WTC11 (cell line): ENCODE data around the gene PRR22. TPM values are rescaled to one million over a fixed set of nuclear protein-coding genes. Genes with fewer than 3 reads are reported as not detected.

Experiments used
- ATAC-seq: fragments of 200-7000 bp; cut with Tn5 transposase; 2 replicates; pipeline ENCODE4 v1.10.0; 2021; ENCODE audit warnings: mild to moderate bottlenecking, moderate library complexity
- CTCF ChIA-PET: fragments of 300-600 bp; sonication (Branson Sonifier 250); formaldehyde crosslinking; loops from one replicate; lab custom pipeline; 2021; ENCODE audit warnings: antibody characterized with exemption; lab: Charles Lee
- POLR2A ChIA-PET: fragments of 350-600 bp; sonication (Branson Sonifier 250); formaldehyde crosslinking; loops from one replicate; lab custom pipeline; 2021; ENCODE audit warnings: antibody characterized with exemption; lab: Charles Lee
- DNase-seq: peaks from one replicate; pipeline ENCODE4 v3.0.0; 2021; ENCODE audit warnings: low spot score
- H3K27ac Mint-ChIP-seq: 2 replicates; pipeline ENCODE4 v1.8.0; 2021; ENCODE audit warnings: mixed read lengths
- H3K27me3 Mint-ChIP-seq: 2 replicates; pipeline ENCODE4 v1.8.0; 2021; ENCODE audit warnings: low read depth, mild to moderate bottlenecking, moderate library complexity, mixed read lengths
- H3K36me3 Mint-ChIP-seq: 2 replicates; pipeline ENCODE4 v1.8.0; 2021; ENCODE audit warnings: mixed read lengths
- H3K4me1 Mint-ChIP-seq: 2 replicates; pipeline ENCODE4 v1.8.0; 2022; ENCODE audit warnings: mixed read lengths
- H3K4me3 Mint-ChIP-seq: 2 replicates; pipeline ENCODE4 v1.8.0; 2021; ENCODE audit warnings: mild to moderate bottlenecking, moderate library complexity, mixed read lengths
- H3K9me3 Mint-ChIP-seq: 2 replicates; pipeline ENCODE4 v1.8.0; 2021; ENCODE audit warnings: mixed read lengths
- ATF1 ChIP-seq: sonication (generic); formaldehyde crosslinking; IDR thresholded peaks from 2 replicates; pipeline ENCODE4 v1.8.1; 2023; ENCODE audit warnings: mild to moderate bottlenecking, moderate library complexity, missing genetic modification reagents
- EMX1 ChIP-seq: fragments of 250-450 bp; sonication (Bioruptor Pico); IDR thresholded peaks from 2 replicates; pipeline ENCODE4 v1.8.0; 2021; ENCODE audit warnings: mild to moderate bottlenecking
- GABPB1 ChIP-seq: sonication (generic); formaldehyde crosslinking; IDR thresholded peaks from 2 replicates; pipeline ENCODE4 v1.8.1; 2023; ENCODE audit warnings: mild to moderate bottlenecking, missing genetic modification reagents
- GRHL2 ChIP-seq: fragments of 250-450 bp; sonication (Bioruptor Pico); IDR thresholded peaks from 2 replicates; pipeline ENCODE4 v1.8.0; 2022; ENCODE audit warnings: mild to moderate bottlenecking, moderate library complexity; ENCODE audit not compliant: insufficient replicate concordance, severe bottlenecking
- HMGA2 ChIP-seq: fragments of 250-450 bp; sonication (Bioruptor Pico); IDR thresholded peaks from 2 replicates; pipeline ENCODE4 v1.4.0; 2021; ENCODE audit warnings: mild to moderate bottlenecking, moderate library complexity
- RORB ChIP-seq: fragments of 250-450 bp; sonication (Bioruptor Pico); IDR thresholded peaks from 2 replicates; pipeline ENCODE4 v1.9.0; 2021; ENCODE audit warnings: mild to moderate bottlenecking
- SMAD4 ChIP-seq: sonication (generic); formaldehyde crosslinking; IDR thresholded peaks from 2 replicates; pipeline ENCODE4 v1.8.0; 2022; ENCODE audit warnings: mild to moderate bottlenecking, missing genetic modification reagents
- ZNF219 ChIP-seq: sonication (generic); formaldehyde crosslinking; IDR thresholded peaks from 2 replicates; pipeline ENCODE4 v1.8.0; 2023; ENCODE audit warnings: missing genetic modification reagents, mild to moderate bottlenecking, borderline replicate concordance
- ZNF232 ChIP-seq: sonication (generic); formaldehyde crosslinking; IDR thresholded peaks from 2 replicates; pipeline ENCODE4 v1.8.0; 2022; ENCODE audit warnings: mild to moderate bottlenecking, missing genetic modification reagents
- ZNF317 ChIP-seq: sonication (generic); formaldehyde crosslinking; IDR thresholded peaks from 2 replicates; pipeline ENCODE4 v1.8.1; 2023; ENCODE audit warnings: low read depth, mild to moderate bottlenecking, moderate library complexity, missing genetic modification reagents, borderline replicate concordance
- ZNF423 ChIP-seq: fragments of 250-450 bp; sonication (Bioruptor Pico); IDR thresholded peaks from 2 replicates; pipeline ENCODE4 v2.1.2; 2022; ENCODE audit warnings: mild to moderate bottlenecking, moderate library complexity
- ZNF671 ChIP-seq: fragments of 250-450 bp; sonication (Bioruptor Pico); IDR thresholded peaks from 2 replicates; pipeline ENCODE4 v1.8.0; 2021; ENCODE audit warnings: mild to moderate bottlenecking
- total RNA-seq: library from RNA; stranded (reverse); gene quantifications from 3 replicates; pipeline ENCODE4 v1.2.3, GENCODE V29; 2021
- TF ChIP-seq, protein P1 (sequence below): fragments of 250-450 bp; sonication (Bioruptor Pico); IDR thresholded peaks from 2 replicates; pipeline ENCODE4 v1.9.0; 2021; ENCODE audit warnings: mild to moderate bottlenecking
- TF ChIP-seq, protein P2 (sequence below): sonication (generic); formaldehyde crosslinking; IDR thresholded peaks from 2 replicates; pipeline ENCODE4 v1.8.0; 2022; ENCODE audit warnings: mild to moderate bottlenecking, missing genetic modification reagents
- TF ChIP-seq, protein P3 (sequence below): sonication (generic); formaldehyde crosslinking; IDR thresholded peaks from 2 replicates; pipeline ENCODE4 v1.8.1; 2023; ENCODE audit warnings: mild to moderate bottlenecking, moderate library complexity, missing genetic modification reagents
- TF ChIP-seq, protein P4 (sequence below): fragments of 200-600 bp; IDR thresholded peaks from 2 replicates; pipeline ENCODE4 v1.8.0; 2022; ENCODE audit warnings: antibody characterized with exemption
- TF ChIP-seq, protein P5 (sequence below): sonication (generic); formaldehyde crosslinking; IDR thresholded peaks from 2 replicates; pipeline ENCODE4 v1.8.1; 2023; ENCODE audit warnings: mild to moderate bottlenecking, missing genetic modification reagents
- TF ChIP-seq, protein P6 (sequence below): sonication (generic); formaldehyde crosslinking; IDR thresholded peaks from 2 replicates; pipeline ENCODE4 v1.8.0; 2023; ENCODE audit warnings: missing genetic modification reagents, mild to moderate bottlenecking, borderline replicate concordance

PRR22 gene
- total RNA-seq, 1 experiment from 2014 or later, result 3.3 TPM

DNA sequence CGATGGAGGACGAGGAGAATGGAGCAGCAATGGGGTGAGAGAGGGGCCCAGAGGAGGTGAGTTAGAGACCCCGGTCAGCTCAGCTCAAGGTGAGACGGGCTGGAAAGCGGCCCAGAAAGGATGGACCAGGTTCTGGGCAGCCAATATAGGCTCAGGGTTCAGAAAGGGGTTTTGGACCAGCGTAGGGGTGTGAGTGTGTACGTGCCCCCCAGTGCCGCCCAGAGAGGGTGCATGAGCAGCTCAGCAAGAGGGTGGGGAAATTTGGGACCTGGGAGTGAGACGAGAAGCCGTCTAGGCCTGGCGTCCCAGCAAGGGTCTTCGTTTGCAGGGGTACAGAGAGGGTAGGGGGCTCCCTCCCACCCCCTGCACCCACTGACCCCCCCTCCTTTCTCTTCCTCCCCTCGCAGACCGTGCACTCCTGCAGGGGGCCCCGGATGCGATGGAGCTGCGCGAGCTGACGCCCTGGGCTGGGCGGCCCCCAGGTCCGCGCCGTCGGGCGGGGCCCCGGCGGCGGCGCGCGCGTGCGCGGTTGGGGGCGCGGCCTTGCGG lies 42.9 kb upstream of the PRR22 start (continued):
- TF ChIP-seq, protein P1, sequence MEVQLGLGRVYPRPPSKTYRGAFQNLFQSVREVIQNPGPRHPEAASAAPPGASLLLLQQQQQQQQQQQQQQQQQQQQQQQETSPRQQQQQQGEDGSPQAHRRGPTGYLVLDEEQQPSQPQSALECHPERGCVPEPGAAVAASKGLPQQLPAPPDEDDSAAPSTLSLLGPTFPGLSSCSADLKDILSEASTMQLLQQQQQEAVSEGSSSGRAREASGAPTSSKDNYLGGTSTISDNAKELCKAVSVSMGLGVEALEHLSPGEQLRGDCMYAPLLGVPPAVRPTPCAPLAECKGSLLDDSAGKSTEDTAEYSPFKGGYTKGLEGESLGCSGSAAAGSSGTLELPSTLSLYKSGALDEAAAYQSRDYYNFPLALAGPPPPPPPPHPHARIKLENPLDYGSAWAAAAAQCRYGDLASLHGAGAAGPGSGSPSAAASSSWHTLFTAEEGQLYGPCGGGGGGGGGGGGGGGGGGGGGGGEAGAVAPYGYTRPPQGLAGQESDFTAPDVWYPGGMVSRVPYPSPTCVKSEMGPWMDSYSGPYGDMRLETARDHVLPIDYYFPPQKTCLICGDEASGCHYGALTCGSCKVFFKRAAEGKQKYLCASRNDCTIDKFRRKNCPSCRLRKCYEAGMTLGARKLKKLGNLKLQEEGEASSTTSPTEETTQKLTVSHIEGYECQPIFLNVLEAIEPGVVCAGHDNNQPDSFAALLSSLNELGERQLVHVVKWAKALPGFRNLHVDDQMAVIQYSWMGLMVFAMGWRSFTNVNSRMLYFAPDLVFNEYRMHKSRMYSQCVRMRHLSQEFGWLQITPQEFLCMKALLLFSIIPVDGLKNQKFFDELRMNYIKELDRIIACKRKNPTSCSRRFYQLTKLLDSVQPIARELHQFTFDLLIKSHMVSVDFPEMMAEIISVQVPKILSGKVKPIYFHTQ (CRISPR knock-in tag), result no peak
- no peak for TF ChIP-seq ZNF671 (CRISPR knock-in tag)

DNA sequence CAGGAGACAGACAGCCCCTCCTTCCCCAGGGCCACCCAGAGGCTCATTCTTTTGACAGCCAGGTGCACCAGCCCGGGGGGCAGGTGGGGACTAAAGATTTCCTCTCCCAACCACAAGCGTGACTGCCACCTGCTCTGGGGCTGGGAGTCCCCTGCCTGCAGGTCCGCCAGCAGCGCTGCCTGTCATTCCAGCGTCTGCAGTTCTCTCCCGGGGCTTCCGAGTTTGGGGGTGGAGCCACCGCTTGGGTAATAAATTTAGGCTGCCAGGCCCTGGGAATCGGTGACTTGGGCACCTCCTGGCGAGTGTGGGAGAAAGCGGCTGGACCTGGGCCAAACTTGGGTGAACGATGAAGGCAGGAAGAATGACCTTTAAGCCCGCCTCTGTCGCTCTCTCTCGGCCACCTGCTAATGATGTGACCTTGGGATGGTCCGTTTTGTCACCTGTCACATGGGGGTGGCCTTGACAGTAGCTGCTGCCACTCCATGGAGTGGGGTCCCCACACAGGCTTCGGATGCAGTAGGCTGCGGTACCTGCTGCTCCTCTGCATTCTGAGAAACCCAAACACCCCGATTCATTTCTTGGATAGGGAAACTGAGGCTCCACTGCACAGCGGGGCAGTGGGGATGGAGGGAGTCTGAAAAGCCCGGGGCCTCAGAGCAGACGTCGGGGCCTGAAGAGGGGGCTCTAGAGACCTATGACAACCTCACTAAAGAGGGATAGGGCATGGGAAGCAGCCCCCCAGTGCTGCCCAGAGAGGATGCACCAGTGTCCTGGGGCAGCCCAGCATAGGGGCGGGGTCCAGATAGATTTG lies 42.2 kb upstream of the PRR22 start:
- peak overlapping the region; percentile 93 for H3K27ac Mint-ChIP-seq
- ChIA-PET CTCF (interaction anchor here (1.5 to 6.9 kb wide), 6 partner anchors 15 to 70 kb away, joined by 3 to 115 read pairs (median 8); partner anchors contain the start of gene NRTN), POLR2A (interaction anchor here (3.0 kb wide), 1 partner anchor 22 kb away, joined by 22 read pairs; the partner anchor contains the start of gene NRTN)
- H3K27me3 Mint-ChIP-seq, result no peaks in the 10 kb centered on the region; the same call in none of the 2 replicates
- ATAC-seq (peak; percentile 3; the same call in 1 of the 2 replicates), DNase-seq (peak; percentile 69)
- H3K4me3 Mint-ChIP-seq, result peak overlapping the region; percentile 76
- H3K9me3 Mint-ChIP-seq, result no peaks in the 10 kb centered on the region
- no peaks in the 10 kb centered on the region for H3K36me3 Mint-ChIP-seq
- TF ChIP-seq SMAD4 (CRISPR knock-in tag), result no peak
- peak; percentile 58; the same call in 1 of the 2 replicates for TF ChIP-seq ZNF423
- no peak for TF ChIP-seq EMX1 (CRISPR knock-in tag)
- no peak for TF ChIP-seq ZNF317 (CRISPR knock-in tag)
- no peak for TF ChIP-seq GRHL2
- TF ChIP-seq ATF1, result no peak
- TF ChIP-seq ZNF219 (CRISPR knock-in tag), result no peak
- peak; percentile 45; the same call in 1 of the 2 replicates for TF ChIP-seq GABPB1
- peaks cover 6% of the 10 kb centered on the region for H3K4me1 Mint-ChIP-seq

DNA sequence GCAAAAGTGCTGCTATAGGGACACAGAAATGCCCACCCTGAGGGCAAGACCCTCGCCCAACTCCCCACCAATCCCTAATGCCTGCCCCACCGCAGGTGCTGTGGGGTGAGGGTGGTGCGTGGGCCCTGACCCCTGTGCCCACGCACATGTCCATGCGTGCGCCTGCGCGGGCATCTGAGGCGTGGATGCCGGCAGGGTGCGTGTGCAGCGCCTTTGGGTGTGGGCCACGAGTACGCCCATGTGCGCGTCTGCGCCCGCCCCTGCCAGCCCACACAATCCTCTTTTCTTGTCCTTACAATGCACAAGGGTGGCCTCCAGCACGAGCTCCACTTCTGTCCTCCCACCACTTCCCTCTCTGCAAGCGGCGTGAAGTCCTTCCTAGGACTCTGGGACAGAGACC lies 40.6 kb upstream of the PRR22 start:
- Mint-ChIP-seq H3K4me1 (peaks cover 6% of the 10 kb centered on the region), H3K9me3 (no peaks in the 10 kb centered on the region), H3K27ac (no peak overlapping the region), H3K36me3 (no peaks in the 10 kb centered on the region), H3K27me3 (no peaks in the 10 kb centered on the region; the same call in none of the 2 replicates), H3K4me3 (no peak overlapping the region)
- ATAC-seq (no peak), DNase-seq (no peak)
- ChIA-PET POLR2A (interaction anchor here (0.6 kb wide), 1 partner anchor 77 kb away, joined by 4 read pairs; no protein-coding TSS in a partner anchor), CTCF (interaction anchor here (0.9 to 6.1 kb wide), 2 partner anchors 21 to 144 kb away, joined by 3 to 70 read pairs; partner anchors contain the start of gene NRTN)
- no peak for TF ChIP-seq HMGA2
- TF ChIP-seq, protein P2, sequence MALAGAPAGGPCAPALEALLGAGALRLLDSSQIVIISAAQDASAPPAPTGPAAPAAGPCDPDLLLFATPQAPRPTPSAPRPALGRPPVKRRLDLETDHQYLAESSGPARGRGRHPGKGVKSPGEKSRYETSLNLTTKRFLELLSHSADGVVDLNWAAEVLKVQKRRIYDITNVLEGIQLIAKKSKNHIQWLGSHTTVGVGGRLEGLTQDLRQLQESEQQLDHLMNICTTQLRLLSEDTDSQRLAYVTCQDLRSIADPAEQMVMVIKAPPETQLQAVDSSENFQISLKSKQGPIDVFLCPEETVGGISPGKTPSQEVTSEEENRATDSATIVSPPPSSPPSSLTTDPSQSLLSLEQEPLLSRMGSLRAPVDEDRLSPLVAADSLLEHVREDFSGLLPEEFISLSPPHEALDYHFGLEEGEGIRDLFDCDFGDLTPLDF (CRISPR knock-in tag), result no peak
- TF ChIP-seq, protein P3, sequence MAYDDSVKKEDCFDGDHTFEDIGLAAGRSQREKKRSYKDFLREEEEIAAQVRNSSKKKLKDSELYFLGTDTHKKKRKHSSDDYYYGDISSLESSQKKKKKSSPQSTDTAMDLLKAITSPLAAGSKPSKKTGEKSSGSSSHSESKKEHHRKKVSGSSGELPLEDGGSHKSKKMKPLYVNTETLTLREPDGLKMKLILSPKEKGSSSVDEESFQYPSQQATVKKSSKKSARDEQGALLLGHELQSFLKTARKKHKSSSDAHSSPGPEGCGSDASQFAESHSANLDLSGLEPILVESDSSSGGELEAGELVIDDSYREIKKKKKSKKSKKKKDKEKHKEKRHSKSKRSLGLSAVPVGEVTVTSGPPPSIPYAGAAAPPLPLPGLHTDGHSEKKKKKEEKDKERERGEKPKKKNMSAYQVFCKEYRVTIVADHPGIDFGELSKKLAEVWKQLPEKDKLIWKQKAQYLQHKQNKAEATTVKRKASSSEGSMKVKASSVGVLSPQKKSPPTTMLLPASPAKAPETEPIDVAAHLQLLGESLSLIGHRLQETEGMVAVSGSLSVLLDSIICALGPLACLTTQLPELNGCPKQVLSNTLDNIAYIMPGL (CRISPR knock-in tag), result no peak
- TF ChIP-seq GRHL2, result no peak
- TF ChIP-seq, protein P4, sequence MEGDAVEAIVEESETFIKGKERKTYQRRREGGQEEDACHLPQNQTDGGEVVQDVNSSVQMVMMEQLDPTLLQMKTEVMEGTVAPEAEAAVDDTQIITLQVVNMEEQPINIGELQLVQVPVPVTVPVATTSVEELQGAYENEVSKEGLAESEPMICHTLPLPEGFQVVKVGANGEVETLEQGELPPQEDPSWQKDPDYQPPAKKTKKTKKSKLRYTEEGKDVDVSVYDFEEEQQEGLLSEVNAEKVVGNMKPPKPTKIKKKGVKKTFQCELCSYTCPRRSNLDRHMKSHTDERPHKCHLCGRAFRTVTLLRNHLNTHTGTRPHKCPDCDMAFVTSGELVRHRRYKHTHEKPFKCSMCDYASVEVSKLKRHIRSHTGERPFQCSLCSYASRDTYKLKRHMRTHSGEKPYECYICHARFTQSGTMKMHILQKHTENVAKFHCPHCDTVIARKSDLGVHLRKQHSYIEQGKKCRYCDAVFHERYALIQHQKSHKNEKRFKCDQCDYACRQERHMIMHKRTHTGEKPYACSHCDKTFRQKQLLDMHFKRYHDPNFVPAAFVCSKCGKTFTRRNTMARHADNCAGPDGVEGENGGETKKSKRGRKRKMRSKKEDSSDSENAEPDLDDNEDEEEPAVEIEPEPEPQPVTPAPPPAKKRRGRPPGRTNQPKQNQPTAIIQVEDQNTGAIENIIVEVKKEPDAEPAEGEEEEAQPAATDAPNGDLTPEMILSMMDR, result no peak
- no peak for TF ChIP-seq RORB (CRISPR knock-in tag)
- TF ChIP-seq, protein P5, sequence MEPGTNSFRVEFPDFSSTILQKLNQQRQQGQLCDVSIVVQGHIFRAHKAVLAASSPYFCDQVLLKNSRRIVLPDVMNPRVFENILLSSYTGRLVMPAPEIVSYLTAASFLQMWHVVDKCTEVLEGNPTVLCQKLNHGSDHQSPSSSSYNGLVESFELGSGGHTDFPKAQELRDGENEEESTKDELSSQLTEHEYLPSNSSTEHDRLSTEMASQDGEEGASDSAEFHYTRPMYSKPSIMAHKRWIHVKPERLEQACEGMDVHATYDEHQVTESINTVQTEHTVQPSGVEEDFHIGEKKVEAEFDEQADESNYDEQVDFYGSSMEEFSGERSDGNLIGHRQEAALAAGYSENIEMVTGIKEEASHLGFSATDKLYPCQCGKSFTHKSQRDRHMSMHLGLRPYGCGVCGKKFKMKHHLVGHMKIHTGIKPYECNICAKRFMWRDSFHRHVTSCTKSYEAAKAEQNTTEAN (CRISPR knock-in tag), result no peak
- TF ChIP-seq, protein P6, sequence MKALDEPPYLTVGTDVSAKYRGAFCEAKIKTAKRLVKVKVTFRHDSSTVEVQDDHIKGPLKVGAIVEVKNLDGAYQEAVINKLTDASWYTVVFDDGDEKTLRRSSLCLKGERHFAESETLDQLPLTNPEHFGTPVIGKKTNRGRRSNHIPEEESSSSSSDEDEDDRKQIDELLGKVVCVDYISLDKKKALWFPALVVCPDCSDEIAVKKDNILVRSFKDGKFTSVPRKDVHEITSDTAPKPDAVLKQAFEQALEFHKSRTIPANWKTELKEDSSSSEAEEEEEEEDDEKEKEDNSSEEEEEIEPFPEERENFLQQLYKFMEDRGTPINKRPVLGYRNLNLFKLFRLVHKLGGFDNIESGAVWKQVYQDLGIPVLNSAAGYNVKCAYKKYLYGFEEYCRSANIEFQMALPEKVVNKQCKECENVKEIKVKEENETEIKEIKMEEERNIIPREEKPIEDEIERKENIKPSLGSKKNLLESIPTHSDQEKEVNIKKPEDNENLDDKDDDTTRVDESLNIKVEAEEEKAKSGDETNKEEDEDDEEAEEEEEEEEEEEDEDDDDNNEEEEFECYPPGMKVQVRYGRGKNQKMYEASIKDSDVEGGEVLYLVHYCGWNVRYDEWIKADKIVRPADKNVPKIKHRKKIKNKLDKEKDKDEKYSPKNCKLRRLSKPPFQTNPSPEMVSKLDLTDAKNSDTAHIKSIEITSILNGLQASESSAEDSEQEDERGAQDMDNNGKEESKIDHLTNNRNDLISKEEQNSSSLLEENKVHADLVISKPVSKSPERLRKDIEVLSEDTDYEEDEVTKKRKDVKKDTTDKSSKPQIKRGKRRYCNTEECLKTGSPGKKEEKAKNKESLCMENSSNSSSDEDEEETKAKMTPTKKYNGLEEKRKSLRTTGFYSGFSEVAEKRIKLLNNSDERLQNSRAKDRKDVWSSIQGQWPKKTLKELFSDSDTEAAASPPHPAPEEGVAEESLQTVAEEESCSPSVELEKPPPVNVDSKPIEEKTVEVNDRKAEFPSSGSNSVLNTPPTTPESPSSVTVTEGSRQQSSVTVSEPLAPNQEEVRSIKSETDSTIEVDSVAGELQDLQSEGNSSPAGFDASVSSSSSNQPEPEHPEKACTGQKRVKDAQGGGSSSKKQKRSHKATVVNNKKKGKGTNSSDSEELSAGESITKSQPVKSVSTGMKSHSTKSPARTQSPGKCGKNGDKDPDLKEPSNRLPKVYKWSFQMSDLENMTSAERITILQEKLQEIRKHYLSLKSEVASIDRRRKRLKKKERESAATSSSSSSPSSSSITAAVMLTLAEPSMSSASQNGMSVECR (CRISPR knock-in tag), result no peak
- TF ChIP-seq ZNF232, result no peak
- TF ChIP-seq EMX1 (CRISPR knock-in tag), result no peak
